ENCODE measurements around the gene CPNE5. TPM values are rescaled to one million over a fixed set of nuclear protein-coding genes. Genes with fewer than 3 reads are reported as not detected.

Gene CPNE5
- total and polyA plus RNA-seq, 2 of the 4 experiments (the other 2 are of a cell fraction): 0.07 TPM; not detected in 1

GRCh38 chr6:36885461-36886401 is 46.5 kb upstream of the CPNE5 start, which contains the start of gene C6orf89:
Gene C6orf89 (plus strand): TSS chr6:36885952. CDS start chr6:36899445, 13,493 bp downstream.
- Histone ChIP-seq H2AK5ac (ENCODE audit: low read depth, low read length) (peak within 1 kb of the TSS; percentile 77), H2AFZ (replicated peaks; ENCODE audit: low read length, poor library complexity) (peak within 1 kb of the TSS; percentile 95), H3K9me3 (ENCODE audit: control insufficient read depth, insufficient read depth, low read length) (no peaks in the 10 kb centered on the region), H4K91ac (ENCODE audit: insufficient read depth, low read depth, low read length) (peak within 1 kb of the TSS; percentile 98), H3K27me3 (ENCODE audit: control insufficient read depth, insufficient read depth, low read length) (no peaks in the 10 kb centered on the region), H3K79me1 (ENCODE audit: low read depth in 1 of 2, low read length in 2 of 2) (peaks cover 16 to 44% of the 10 kb centered on the region in 2 experiments), H3K4me2 (ENCODE audit: low read depth, low read length) (peak within 1 kb of the TSS; percentile 73), H3K56ac (ENCODE audit: extremely low read depth, insufficient read depth, low read length) (peak within 1 kb of the TSS; percentile 91), H3K14ac (replicated peaks; ENCODE audit: low read depth, low read length) (peak within 1 kb of the TSS; percentile 94), H3K9ac (ENCODE audit: low read depth, low read length) (peak within 1 kb of the TSS; percentile 93), H3K4me3 (ENCODE audit: insufficient read depth, low read depth, low read length) (peak within 1 kb of the TSS; percentile 80), H3K18ac (ENCODE audit: low read depth, low read length) (peak within 1 kb of the TSS; percentile 81), H2AK9ac (replicated peaks; ENCODE audit: low read depth, low read length, poor library complexity) (peak within 1 kb of the TSS; percentile 92), H2BK5ac (ENCODE audit: low read depth, low read length, poor library complexity, severe bottlenecking) (peak within 1 kb of the TSS; percentile 86), H2BK15ac (ENCODE audit: low read depth, low read length) (peak within 1 kb of the TSS; percentile 91), H3K9me1 (ENCODE audit: insufficient read depth, low read length) (peaks cover 3% of the 10 kb centered on the region; the same call in 1 of the 2 replicates), H3K27ac (ENCODE audit: insufficient read depth, low read length) (peak within 1 kb of the TSS; percentile 74), H2BK20ac (ENCODE audit: low read depth, low read length) (peak within 1 kb of the TSS; percentile 84), H4K20me1 (ENCODE audit: insufficient read depth, low read length) (no peaks in the 10 kb centered on the region), H3K4ac (ENCODE audit: low read depth, low read length) (peak within 1 kb of the TSS; percentile 93), H4K5ac (ENCODE audit: low read depth, low read length) (peak within 1 kb of the TSS; percentile 96), H3K4me1 (ENCODE audit: control insufficient read depth, insufficient read depth, low read length) (no peaks in the 10 kb centered on the region; the same call in 1 of the 2 replicates), H3K36me3 (ENCODE audit: control insufficient read depth, insufficient read depth, low read length) (no peaks in the 10 kb centered on the region), H3K23ac (ENCODE audit: low read depth, low read length) (peak within 1 kb of the TSS; percentile 91), H2BK120ac (ENCODE audit: low read depth, low read length) (peak within 1 kb of the TSS; percentile 89), H4K8ac (ENCODE audit: low read depth in 2 of 2, low read length in 2 of 2) (peak within 1 kb of the TSS; percentile 79 to 100)
- peak; percentile 96 for DNase-seq
- ChIA-PET CTCF (interaction anchor here (0.7 to 2.1 kb wide), 7 partner anchors 10 to 324 kb away, joined by 3 to 21 read pairs (median 5); no protein-coding TSS in a partner anchor), POLR2A (ENCODE audit: unreplicated experiment) (interaction anchor here (0.6 to 0.7 kb wide), 2 partner anchors 18 to 100 kb away, joined by 6 to 7 read pairs; partner anchors contain the start of gene MTCH1)
- ATAC-seq (ENCODE audit: low read depth): peak; percentile 100
- TSS peak; percentile 72 for BruUV-seq (replicated peaks)
- WGBS, 2 experiments (ENCODE audit: extremely low coverage in 2 of 2, insufficient read length in 1 of 2): 0% methylated on average over 2 of the region's 48 CpGs; no CpG with 5 or more reads in 1 of the 2 experiments
- intact Hi-C loops (cut with micrococcal nuclease) (loop anchor here (1.0 kb wide), 4 partner anchors 94 to 325 kb away; no protein-coding TSS in a partner anchor), in situ Hi-C loops (cut with MboI; ENCODE audit: low sequenced_read_pairs) (loop anchor here (10.0 kb wide), 2 partner anchors 99 to 329 kb away; partner anchors contain the start of gene MTCH1), dilution Hi-C loops (cut with HindIII; ENCODE audit: low sequenced_read_pairs, unreplicated experiment) (no loop called here)
- TF ChIP-seq CHD1 (IDR thresholded peaks at IDR 0.05; ENCODE audit: low read depth, low read length): no peak
- no peak for TF ChIP-seq CEBPB (IDR thresholded peaks at IDR 0.05; ENCODE audit: low read depth, low read length)
- peak; percentile 74; the same call in 1 of the 2 replicates for TF ChIP-seq MAZ (IDR thresholded peaks at IDR 0.05; ENCODE audit: borderline replicate concordance, low read depth, low read length)
- TF ChIP-seq FOS (IDR thresholded peaks at IDR 0.05; ENCODE audit: low read depth, low read length): no peak
- TF ChIP-seq, protein P1, sequence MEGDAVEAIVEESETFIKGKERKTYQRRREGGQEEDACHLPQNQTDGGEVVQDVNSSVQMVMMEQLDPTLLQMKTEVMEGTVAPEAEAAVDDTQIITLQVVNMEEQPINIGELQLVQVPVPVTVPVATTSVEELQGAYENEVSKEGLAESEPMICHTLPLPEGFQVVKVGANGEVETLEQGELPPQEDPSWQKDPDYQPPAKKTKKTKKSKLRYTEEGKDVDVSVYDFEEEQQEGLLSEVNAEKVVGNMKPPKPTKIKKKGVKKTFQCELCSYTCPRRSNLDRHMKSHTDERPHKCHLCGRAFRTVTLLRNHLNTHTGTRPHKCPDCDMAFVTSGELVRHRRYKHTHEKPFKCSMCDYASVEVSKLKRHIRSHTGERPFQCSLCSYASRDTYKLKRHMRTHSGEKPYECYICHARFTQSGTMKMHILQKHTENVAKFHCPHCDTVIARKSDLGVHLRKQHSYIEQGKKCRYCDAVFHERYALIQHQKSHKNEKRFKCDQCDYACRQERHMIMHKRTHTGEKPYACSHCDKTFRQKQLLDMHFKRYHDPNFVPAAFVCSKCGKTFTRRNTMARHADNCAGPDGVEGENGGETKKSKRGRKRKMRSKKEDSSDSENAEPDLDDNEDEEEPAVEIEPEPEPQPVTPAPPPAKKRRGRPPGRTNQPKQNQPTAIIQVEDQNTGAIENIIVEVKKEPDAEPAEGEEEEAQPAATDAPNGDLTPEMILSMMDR (conservative IDR thresholded peaks at IDR 0.05; ENCODE audit: low read depth, low read length): peak; percentile 88
- TF ChIP-seq RAD21 (IDR thresholded peaks at IDR 0.05; ENCODE audit: low read length): peak; percentile 62
- no peak for TF ChIP-seq RFX5 (IDR thresholded peaks at IDR 0.05; ENCODE audit: low read depth, low read length)
- TF ChIP-seq RCOR1 (IDR thresholded peaks at IDR 0.05; ENCODE audit: insufficient replicate concordance, low read length): no peak
- peak; percentile 21; the same call in 1 of the 2 replicates for TF ChIP-seq BHLHE40 (IDR thresholded peaks at IDR 0.05; ENCODE audit: low read depth, low read length)
- TF ChIP-seq MAFK (IDR thresholded peaks at IDR 0.05; ENCODE audit: low read depth, low read length): no peak
- TF ChIP-seq MXI1 (IDR thresholded peaks at IDR 0.05; ENCODE audit: borderline replicate concordance, low read depth, low read length): 0 out of 2 replicates have a peak, but pooled peaks have one; percentile 66
- TF ChIP-seq SMC3 (IDR thresholded peaks at IDR 0.05; ENCODE audit: low read depth, low read length): peak; percentile 93
- peak; percentile 56; the same call in 1 of the 2 replicates for TF ChIP-seq POLR2A (IDR thresholded peaks at IDR 0.05; ENCODE audit: low read depth, low read length)
- TF ChIP-seq, protein P2, sequence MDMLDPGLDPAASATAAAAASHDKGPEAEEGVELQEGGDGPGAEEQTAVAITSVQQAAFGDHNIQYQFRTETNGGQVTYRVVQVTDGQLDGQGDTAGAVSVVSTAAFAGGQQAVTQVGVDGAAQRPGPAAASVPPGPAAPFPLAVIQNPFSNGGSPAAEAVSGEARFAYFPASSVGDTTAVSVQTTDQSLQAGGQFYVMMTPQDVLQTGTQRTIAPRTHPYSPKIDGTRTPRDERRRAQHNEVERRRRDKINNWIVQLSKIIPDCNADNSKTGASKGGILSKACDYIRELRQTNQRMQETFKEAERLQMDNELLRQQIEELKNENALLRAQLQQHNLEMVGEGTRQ (IDR thresholded peaks at IDR 0.05; ENCODE audit: low read depth, low read length): no peak
